Stimulated activated naive CD4-positive, alpha-beta T cell treated with Interleukin-2 at 50 U/mL for 16 hours (primary cell): ENCODE data around the gene HYAL3.

Experiments used
- DNase-seq: peaks from one replicate; lab custom pipeline; 2025; lab: John Stamatoyannopoulos, UW

Gene HYAL3

DNA sequence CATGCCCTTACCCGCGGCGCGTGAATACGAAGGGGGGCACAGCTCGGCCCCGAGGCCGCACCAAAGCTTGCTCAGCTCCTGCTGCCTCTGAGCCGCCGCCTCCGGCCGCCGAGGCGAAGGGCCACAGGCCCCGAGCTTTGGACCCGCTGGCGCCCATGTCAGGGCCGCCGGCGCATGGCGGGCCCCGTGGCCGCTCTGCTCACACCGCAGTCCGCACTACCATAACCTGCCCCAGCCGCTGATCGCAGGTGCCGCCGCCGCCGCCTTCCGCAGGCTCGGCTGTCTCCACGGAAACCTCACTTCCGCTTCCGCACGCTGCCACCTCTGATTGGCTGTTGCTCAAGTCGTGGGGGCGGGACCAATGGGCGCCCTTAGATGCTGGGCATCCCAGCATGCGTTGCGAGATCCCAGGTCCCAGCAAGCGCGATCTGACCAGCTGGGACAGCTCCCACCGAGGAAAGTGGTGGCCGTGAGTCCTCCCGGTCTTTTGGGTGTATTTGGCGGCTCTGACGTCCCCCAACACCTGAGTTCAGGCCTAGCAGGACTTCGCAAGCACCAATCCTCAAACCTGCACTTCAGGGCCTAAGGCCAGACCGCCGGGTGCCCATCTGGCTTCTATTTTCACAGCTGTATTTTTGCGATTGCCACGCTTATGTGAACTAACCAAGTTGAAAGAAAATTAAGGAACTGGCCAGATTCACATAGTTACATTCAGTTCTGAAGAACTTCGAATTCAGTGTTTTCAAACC is 28.9 kb upstream of the HYAL3 start, which contains the start of gene TUSC2:
Gene TUSC2 (minus strand): TSS at position 281 of the 749 bp plus-strand sequence. CDS start 124 bp downstream, at position 157.
- DNase-seq = peak; percentile 94

- DNase-seq = no peak
Observed at GRCh38 chr3:50327129-50327528, 27.9 kb upstream of the HYAL3 start.

GRCh38 chr3:50326182-50326541 is 27.0 kb upstream of the HYAL3 start:
- DNase-seq = no peak

DNA sequence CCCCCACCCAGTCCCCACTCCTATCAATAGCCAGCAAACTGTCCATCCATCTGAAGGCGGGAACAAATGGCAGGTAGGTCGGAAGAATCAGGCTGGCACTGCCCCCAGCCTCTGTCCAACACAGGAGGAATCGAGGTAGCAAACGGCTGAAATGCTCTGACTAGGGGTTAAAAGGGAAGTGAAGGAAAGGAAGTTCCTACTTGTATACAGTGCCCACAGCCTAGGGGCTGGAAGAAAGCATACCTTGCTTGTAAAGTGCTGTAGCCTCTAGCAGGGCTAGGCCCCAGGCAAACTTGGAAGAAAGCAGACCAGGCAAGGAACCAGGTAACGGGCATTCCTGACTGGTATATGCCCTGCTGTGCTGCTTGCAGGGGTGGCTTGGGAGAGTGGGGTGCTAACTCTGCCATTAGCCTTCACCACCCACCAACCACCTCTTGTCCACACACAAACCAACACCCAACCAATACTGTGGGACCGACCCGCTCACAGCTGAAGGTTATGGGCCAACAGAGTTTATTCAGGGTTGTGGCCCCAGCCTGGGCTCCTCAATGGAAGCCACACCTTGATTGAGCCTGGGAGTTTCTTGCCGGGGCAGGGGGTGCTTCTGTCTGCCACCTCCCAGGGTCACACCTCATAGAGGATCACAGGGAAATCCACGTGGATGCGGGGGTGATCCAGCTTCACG is 26.4 kb upstream of the HYAL3 start:
- no peak for DNase-seq

DNA sequence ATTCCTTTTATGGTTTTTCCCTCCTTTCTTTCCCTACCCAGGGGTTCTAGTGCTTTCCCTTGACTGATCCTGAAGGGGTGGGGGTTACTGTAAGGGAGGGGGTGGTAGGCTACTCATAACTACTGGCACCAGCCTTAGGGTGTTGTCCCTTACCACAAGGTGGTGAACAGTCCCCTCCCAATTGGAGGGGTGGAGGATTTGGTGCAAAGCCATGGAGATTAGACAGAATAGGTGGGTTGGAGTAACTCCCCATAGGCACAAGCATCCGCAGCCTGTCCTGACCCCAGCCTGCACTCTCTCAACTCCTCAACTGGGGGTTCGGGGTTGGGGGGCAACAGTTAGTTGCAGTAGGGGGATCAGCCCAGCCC is 25.9 kb upstream of the HYAL3 start:
- DNase-seq = no peak

- peak; percentile 45 for DNase-seq
Observed at GRCh38 chr3:50324351-50325112, 25.3 kb upstream of the HYAL3 start.

- DNase-seq = no peak
Observed at GRCh38 chr3:50323614-50324199, 24.5 kb upstream of the HYAL3 start.

DNA sequence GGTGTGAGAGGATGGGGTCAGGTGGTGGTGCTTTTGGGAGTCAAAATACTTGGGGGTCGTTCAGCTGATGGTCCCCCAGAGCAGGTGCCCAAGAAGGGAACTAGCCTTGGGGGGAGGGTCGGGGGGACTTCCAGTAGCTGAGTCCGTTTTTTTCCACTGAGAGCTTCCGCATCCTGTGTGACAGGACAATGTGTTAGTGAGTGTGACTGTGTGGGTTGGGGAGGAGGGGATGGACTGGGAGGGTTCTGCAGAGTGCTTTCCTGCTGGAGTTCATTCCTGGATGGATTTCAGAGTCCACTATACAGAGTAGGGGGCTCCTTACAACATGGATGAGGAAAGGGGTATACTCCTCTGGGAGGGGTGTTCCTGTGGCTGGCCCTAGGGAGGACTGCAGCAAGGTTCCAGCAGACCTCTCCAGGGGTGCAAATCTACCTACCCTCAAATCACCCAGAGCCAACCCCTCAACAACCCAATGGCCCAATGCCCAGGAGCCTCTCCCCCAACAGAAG is 23.9 kb upstream of the HYAL3 start:
- no peak for DNase-seq

DNA sequence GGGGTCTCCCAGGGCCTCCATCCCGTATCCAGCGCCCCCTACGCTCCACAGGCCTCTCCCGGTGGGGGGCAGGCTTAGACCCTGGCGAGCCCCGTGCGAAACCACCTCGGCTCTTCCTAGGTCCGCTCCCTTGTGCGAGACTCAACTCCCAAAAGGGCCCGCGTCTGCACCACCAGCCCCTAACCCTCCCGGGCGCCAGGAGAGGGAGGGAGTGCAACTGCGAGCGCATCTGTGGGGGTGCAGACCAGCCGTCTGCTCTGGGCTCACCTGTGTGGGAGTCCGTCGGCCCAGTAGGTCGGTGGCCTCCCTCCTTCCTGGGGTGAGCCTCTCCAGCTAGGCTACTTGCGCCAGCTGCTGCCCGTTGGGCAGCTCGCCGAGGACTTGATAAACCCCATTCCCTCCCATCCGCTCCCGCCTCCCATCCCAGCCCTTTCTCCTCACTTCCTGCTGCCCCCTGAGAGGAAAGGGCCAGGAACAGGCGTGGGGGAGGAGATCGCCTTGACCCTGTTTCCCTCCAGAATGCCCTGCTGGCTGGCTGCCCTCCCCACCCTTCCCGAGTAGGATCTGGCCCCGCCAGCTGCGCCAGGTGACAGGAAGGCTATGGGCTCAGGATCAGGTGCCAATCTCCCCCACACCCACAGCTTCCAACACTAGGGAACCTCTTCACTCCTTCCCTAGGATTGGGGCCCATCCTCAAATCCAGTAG is 23.3 kb upstream of the HYAL3 start, which contains the start of gene HYAL2:
Gene HYAL2 (minus strand): TSS at position 360 of the 706 bp plus-strand sequence. CDS start 2,256 bp downstream, outside the sequence.
- DNase-seq = no peak

DNA sequence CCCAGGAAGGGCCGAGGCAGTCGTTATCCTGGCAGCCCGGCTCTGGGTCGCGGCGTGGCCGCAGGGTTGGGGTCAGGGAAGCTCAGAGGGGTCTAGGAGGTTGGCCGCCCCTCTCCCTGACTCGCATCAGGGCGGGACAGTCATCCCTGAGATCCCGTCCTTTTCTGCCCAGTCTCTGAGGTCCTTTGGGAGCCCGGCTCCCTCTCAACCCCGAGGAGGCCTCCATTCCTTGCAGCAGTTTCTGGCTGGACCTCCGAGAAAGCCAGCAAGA is 22.8 kb upstream of the HYAL3 start:
- no peak for DNase-seq

DNA sequence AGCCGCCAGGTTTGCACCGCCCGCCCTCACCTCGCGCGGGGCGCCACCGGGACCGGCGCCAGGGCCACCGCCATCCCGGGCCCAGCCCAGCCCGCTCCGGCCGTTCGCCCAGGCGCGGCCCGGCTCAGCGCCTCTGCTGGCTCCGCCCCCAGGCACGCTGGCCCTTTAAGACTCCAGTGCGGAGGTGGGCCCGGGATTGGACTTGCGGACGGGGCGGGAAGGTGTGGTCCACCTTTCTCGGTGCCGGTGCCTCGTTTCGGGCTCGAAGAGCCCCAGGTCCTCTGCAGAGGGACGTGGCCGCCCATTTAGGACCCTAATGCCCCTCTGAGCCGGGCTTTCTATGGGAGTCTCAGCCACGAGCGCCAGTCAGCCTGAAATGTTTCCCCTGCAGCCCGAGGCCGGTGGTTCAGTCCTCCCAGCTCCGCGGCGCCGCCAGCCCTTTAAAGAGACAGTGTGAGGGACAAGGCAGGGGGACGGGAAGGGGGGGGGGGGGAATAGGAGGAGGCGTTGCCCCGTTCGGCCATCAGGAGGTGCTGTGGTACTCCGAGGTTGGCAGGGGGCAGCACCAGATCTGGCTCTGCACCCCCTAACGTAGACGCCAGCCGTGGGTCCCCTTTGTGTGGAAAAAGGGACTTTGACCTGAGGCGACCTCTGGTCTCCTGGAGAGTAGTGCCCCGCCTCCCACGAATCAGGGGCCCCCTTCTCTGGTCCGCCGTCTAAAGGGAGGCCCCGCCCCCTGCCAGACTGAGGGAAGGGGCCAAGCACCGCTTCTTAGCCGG is 22.3 kb upstream of the HYAL3 start:
- DNase-seq = peak; percentile 84

DNA sequence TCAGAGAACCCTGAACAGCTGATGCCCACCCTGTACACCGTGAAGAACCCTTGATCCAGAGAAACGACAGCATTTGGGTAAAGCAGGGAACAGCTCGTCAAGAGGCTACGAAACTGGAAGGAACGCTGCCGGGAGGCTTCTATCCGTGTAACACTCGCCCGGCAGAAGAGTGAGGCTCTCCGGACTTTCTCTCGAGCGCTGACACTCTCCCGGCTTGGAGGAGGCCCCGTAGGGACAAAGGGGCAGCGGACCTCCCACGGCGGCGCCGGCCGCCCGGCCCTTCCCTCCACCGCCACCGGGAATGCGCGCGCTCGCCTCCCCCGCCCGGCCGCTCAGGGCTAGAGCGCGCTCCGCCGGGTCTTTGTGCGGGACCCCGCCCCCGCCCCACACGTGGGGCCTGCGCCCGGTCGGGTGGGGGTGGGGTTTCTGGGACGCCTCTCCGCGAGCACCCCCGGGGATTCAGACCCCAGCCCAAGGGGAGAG is 21.7 kb upstream of the HYAL3 start:
- DNase-seq = peak; percentile 73

DNA sequence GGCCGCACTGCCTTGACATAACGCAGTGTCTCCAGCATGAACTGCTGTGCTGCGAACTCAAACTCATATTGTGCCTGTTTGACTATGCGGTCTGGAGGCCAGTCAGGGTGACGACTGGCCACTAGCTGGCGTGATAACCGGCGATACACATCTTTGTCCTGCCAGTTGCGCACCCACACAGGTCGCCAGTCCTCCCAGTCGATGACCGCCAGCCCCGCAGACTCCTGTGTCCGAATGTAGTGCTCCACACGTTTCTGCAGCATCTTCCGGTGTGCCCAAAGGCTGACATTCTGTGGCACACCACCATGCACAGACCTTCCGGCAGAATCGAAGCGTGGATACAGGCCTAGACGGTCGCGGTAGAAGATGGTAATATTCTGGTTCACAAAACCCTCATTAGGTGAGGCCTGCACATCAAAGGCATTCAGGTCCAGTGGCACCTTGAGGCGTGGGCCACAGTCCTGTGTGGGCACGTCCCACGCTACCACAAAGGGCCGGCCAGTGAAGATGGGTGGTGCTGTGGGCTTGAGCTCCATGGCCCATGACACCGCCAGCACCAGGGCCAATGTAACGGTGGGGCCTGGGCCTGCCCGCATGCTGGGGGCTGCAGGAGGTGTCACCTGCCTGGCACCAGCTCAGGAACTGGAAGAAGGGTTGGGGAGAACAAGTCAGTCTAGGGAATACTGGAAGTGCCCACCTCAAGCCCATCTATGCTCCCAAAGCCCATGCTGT is 20.9 kb upstream of the HYAL3 start:
- DNase-seq = no peak

DNA sequence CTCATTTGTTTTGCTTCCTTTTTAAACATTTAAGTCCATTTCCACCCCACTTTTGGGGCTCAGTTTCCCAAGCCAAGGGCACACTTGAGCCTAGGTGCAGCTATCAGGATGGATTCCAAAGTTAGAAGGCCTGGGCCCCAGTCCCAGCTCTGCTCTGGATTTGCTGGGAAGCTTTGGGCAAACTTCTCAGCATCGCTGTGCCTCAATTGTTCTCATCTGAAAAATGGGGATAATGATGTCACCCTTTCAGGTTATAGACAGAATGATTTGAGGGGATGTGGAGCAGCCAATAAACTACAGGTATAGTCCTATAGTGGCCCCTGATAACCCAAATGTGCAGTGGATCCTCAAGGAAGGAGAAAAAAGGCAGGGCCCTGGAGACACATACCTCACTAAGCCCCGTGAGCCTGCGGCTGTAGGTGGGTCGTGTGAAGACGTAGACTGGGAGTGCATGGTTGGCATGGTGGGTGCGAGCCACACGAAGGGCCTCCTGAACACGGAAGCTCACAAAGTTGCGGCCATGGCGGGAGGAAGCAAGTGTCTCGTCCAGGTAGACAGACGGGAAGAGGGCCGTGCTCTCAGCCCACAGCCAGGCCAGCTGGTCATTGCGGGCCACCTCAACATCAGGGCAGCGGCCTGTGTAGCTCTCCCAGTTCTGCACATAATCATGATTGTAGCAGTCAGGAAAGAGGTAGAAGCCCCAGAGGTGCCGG is 20.1 kb upstream of the HYAL3 start:
- no peak for DNase-seq

GRCh38 chr3:50318615-50319014 is 19.4 kb upstream of the HYAL3 start:
- DNase-seq = no peak

DNA sequence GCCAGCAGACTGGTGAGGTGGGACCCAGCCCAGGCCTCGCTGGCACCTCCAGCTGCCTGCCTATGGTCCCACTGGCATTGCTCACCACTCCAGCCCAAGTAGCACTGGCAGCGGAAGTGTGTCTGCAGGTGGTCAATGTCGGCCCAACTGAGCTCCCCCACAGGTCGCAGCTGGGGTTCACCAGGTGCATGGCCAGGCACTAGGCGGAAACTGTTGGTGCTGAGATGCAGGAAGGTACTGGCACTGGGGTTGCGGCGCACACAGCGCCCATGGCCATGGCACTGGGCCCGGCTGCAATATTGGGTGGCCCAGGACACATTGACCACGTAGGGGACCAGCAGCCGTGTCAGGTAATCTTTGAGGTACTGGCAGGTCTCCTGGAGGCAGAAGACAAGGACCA is 19.0 kb upstream of the HYAL3 start:
- DNase-seq = no peak

DNA sequence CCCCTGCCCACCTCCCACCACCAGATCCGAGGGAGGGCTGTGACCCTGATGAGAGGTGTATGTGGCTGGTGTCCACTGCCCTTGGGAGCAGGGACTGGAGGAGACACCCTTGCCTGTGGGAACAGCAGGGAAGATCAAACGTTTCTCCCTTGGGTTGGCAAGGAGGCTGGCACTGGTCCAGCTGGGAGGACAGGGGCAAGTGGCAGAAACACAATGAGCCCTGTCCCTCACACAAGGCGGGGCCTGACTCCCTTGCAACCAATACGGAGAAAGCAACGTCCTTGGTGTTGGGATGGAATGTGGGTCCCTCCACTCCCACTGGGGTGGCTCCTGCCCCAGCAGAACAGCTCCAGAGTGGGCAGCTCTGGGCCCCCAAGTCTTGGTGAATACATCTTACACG is 18.1 kb upstream of the HYAL3 start:
- DNase-seq = no peak

DNA sequence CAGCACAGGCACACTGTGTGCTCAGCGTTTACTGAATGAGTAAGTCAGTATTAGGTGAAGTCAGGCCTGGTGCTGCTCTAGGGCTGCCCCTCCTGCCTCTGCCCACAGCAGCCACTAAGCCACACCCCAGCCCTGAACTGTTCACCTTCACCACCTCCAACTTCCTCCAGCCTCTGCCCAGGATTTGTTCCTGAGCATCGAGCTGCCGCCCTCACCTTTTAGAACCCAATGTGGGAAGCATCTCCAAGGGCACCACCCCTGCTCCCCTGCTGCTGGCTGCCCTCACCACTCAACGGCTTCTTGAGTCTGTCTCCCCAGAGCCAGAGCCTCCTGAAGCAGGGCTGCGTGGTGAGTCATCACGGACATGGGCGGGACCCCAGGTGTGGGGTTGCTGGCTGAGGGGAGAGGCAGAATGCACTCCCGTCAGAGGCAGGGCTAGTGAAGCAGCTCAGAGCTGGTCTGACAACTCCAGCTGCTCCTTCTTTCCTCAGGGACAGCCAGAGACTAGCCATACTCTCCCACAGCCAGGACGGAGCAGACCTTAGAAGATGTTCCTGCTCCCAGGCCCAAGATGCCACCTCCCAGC is 17.5 kb upstream of the HYAL3 start:
- peak; percentile 77 for DNase-seq

- DNase-seq = no peak
Observed at GRCh38 chr3:50314816-50315215, 15.6 kb upstream of the HYAL3 start.
